Activated CD8-positive, alpha-beta memory T cell treated with anti-CD3 and anti-CD28 coated beads for 24 hours (primary cell): ENCODE data around the gene PTPRN2.
"Not testable (repeated sequence)": the region's sequence is repeated elsewhere in the genome, so short reads cannot be mapped to it uniquely, and the experiment has no call there.

Source experiments
- DNase-seq: peaks from one replicate; pipeline ENCODE4 v3.0.0-alpha.2; 2020

Gene PTPRN2

GRCh38 chr7:158052381-158053060 is 535.1 kb downstream of the PTPRN2 start:
- DNase-seq = no peak

DNA sequence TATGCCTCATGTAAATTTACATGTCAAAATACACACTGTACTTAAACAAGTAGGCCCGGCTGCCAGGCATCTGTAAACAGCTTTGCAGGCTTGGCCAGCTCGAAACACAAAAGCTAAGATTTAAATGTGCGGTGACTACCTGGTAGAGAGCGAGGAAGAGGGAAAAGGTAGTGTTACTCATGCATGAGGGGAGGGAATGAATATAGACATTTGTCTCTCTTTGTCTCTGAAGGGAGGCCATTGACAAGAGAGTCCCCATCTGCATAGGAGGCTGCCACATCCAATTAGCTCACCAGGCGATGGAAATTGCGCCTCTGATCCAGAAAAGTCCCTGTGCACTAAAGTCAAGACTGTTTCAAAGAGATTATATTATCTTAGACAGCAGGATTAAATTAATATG is 535.8 kb downstream of the PTPRN2 start:
- no peak for DNase-seq

- no peak for DNase-seq
Measured at GRCh38 chr7:158050978-158051651, 536.5 kb downstream of the PTPRN2 start.

- DNase-seq = no peak
Measured at GRCh38 chr7:158050441-158050977, 537.1 kb downstream of the PTPRN2 start.

- DNase-seq = no peak
Measured at GRCh38 chr7:158049271-158049670, 538.4 kb downstream of the PTPRN2 start.

DNA sequence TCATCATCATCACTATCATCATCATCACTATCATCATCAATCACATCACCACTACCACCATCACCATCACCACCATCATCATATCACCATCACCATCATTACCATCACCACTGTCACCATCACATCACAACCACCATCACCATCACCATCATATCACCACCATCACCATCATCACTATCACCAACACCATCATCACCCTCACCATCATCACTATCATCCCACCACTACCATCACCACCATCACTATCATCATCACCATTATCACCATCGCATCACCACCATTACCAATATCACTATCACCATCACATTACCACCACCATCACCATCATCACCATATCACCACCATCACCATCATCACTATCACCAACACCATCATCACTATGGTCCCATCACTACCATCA is 539.1 kb downstream of the PTPRN2 start:
- no peak for DNase-seq

GRCh38 chr7:158047391-158048059 is 540.1 kb downstream of the PTPRN2 start:
- no peak for DNase-seq

GRCh38 chr7:158046246-158046645 is 541.4 kb downstream of the PTPRN2 start:
- DNase-seq = not testable (repeated sequence)

DNA sequence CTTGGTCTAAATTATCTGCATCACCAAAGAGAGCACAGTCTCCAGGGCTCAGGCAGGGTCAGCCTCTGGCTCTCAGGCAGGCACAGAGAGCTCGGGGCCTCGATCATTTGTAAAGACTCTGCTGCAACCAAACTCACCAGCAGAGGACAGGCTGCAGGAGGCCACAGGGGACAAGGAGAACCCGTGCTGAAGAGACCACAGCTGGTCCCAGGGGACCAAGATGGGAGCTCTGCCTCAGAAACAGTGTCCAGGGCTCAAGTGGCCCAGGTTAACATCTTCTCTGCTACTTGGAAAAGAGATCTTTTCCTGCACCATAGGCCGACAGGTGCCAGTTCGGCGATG is 543.2 kb downstream of the PTPRN2 start:
- DNase-seq = no peak

- DNase-seq = no peak
Measured at GRCh38 chr7:158043551-158044481, 543.8 kb downstream of the PTPRN2 start.

DNA sequence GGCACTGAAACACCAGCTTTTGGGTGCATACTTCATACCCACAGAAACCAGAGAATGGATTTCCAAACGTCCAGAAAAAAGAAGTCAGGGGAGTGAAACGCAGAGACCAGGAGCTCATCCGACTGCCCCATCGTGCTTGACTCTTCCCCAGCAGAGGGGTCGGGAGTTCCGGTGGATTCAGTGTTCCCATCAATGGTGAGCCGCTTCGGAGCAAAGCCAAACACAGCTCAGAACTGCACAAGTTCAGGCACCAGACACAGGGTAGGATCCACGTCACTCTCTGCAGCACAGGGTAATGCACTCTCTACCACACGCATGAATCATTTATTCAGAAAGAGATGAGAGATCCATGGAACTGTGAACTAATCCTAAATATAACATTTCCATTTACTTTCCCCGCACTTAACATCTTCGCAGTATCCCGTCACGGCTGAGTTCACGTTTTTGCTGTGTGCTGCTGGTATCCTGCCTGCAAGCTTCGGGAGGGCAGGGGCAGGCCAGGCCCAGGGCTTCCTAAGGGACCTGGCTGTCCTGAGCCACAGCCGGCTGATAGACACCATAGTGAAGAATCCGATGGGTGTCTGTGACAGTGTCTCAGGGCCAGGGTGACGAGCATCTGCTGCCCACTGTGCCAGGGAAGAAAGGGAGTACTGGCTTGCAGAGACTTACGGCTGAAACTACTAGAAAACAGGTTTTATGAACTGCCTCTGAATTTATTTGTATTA is 545.3 kb downstream of the PTPRN2 start:
- DNase-seq = no peak

DNA sequence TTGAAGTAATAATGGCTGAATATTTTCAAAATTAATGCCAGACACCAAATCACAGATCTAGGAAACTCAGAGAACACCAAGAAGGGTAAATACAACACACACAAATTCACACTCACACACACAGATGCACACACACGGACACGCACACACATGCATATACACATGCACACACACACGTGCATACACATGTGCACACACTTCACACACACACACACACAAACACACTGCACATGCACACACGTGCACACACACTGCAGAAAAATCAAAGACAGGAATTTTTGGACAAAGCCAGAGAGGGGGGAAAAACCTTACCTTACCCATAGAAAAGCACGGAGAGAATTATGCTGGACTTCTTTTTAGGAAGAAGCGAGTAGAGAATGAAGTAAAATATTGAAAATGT is 547.4 kb downstream of the PTPRN2 start:
- DNase-seq = no peak

DNA sequence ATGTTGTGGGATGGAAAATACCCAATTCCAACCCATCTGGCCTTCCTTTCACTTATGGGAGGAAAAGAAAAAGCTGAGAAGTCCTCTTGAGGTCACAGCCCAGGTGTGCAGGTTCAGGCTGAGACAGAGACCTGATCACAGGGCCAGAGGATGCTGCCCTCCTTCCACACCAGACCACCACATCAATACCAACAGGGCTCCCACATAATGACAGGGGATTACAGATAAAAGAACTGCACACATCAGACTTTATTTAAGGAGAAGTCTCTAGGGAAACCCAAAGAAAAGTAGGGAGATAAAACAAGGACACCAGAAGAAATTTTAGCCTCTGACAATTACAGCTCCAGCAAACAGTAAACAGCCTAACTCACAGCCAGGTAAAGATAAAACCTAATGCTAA is 548.4 kb downstream of the PTPRN2 start:
- DNase-seq = no peak

DNA sequence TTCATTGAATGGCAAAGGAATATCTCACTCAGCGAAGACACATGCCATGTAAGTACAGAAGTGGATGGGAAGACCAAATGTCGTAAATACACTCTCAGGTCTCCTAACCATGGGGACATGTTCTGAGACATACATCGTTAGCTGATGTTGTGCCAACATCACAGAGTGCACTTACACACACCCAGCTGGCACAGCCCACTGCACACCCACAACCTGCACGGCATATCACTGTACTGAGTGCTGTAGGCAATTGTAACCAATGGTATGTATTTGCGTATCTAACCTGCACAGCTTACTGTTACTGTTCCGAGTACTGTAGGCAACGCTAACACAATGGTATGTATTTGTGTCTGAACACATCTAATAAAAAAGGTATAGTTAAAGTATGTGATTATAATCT is 550.4 kb downstream of the PTPRN2 start:
- DNase-seq = no peak

DNA sequence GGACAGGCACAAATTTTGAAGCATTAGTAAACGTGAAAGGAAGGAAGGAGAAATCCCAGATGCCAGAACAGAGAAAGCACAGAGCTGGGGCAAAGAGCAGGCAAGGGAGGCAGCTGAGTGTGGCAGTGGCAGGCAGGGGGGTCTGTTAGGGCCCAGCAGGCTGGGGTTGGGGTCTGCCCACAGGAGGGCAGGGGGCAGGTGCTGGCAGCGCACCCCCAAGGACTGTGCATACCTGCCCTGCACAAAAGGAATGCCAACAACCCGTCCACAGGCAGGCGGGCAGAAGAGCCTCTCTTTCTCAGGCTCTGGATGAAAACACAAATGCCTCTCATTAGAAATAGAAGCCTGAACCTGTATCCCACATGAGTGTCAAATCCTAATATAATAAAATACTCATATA is 552.3 kb downstream of the PTPRN2 start:
- no peak for DNase-seq

GRCh38 chr7:158034571-158034970 is 553.1 kb downstream of the PTPRN2 start:
- DNase-seq = no peak

GRCh38 chr7:158033925-158034324 is 553.7 kb downstream of the PTPRN2 start:
- DNase-seq = not testable (repeated sequence)

DNA sequence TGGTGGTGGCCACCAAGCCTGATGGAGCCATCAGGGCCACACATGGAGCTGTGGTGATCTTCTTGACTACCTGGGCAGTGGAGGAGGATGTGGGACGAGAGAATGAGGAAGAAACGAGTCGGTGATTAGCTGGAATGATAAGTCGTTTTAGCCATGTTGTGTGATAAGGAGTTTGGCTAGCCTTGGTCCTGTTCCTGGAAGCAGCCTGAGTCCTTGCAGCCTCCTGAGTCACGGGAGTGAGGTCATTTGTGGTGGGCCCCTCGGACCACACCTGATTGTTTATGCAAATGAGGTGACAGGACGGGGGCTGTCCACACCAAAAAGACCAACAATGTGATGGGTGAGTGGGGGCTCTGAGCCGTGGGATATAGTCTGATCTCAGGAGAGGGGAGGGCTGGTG is 554.4 kb downstream of the PTPRN2 start:
- no peak for DNase-seq

DNA sequence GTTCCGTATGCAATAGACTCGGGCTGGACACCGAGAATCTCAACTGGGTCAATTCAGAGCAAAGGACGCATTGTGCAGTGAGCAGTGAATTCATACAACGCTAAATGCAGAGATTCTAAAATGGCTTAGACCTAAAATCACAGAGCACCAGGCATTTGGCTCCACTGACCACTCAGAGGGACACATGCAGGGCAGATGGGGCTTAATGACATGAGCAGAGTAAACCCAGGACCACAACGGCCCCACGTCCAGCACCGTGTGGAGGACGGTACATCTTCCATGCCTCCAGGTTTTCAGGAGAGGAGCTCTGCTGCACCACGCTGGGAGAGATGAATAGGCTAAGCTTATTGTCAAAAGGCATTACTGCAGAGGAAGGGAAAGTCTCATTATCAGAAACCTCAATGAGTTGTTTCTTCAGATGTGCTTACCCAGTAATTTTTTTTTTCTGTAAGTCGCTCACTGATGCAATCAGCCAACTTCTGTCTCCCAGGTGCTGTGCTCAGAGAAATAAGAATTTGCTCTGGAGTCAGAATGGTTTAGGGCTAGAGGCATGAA is 555.0 kb downstream of the PTPRN2 start:
- DNase-seq = no peak

DNA sequence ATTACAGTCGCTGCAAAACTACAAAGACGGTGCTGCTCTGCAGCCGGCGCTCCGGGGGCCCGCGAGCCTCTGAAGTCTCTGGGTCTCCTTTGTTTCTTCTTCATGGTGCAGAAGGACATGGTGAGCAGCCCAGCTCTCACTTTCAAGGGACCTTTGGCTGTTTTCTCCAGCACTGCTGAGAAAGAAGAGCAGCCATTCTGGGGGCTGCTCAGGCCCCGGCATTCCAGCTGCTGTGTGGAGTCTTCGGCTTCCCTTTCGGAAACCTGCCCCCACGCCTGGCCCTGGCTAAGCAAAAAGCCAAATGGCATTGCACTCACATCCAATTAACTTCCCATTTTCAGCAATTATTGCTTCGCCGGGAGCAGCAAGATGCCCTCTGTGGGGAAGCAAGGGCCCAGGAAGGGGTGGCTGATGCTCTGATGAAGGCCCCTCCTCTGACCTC is 555.7 kb downstream of the PTPRN2 start:
- DNase-seq = no peak

GRCh38 chr7:158030566-158030965 is 557.1 kb downstream of the PTPRN2 start:
- DNase-seq = no peak

GRCh38 chr7:158030071-158030470 is 557.6 kb downstream of the PTPRN2 start:
- no peak for DNase-seq
